HT-29 (cell line): Measurements from ENCODE around the gene TAOK1. TPM values are rescaled to one million over a fixed set of nuclear protein-coding genes. Genes with fewer than 3 reads are reported as not detected.
A peak's percentile ranks its signal among the peaks of the same experiment; 100 is the strongest.

ENCODE experiments used
- DNase-seq: peaks from one replicate; pipeline ENCODE4 v3.0.0-alpha.2; 2015; ENCODE audit warnings: low spot score
- total RNA-seq: library from RNA; depleted of rRNA; stranded (reverse); fragments of >200 nt; shearing (Covaris generic); gene quantifications from 2 replicates; pipeline ENCODE4 v1.2.3, GENCODE V29; 2014

TAOK1 gene
- total RNA-seq, 1 experiment from 2014 or later = 25.9 TPM

DNA sequence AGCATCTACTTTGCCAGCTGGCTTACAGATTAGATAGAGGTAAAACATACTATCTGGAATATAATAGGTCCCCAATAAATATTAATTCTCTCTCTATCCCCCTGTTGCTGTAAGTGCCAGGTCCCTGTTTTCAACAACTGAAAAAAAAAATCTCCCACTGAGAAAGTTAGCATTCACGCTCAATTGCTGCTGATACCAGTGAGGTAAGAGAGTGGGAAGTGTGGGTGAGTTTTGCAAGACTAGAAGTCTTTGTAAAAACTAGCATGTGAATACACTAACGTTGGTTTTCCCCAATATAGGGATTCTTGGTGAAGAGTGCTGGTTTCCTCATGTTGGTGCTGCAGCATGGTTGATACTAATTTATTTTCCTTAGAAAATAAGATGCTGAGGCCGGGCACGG, 11.7 kb upstream of the TAOK1 start:
- DNase-seq = no peak

DNA sequence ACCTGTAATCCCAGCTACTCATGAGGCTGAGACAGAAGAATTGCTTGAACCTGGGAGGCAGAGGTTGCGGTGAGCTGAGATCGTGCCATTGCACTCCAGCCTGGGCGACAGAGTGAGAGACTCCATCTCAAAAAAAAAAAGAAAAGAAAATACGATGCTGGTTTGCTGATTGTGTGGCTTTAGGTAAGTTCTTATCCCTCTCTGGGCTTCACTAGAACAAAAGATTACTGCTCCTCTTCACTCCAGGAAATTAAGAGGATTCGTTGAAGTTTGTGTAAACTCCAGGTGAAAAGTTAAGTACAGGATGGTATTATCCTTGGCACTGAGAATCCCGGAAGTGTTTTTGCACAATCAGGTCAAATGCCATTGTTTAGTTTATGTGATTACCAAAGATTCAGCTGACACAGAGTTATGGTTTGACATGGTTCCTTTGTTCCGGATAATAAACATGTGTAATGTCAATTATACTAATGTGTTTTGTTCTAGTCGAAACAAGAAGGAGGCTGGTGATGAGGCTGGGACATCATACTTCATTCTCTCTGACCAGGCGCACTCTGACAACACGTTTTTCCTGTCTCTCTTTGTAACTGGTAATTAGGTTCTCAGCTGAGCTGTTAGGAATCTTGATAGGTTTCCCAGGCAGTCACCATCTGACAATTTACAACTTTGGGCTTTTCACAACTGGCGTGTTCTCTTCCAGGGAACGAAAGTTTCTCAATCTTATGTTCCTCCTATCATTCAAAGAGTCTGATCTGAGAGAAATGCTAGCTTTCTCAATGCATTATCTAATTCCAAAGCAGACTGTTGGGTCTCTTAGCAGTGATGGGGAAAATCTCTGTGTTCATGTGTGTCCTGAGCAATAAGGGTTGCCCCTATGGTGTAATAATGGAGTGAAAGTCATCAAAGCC, 10.8 kb upstream of the TAOK1 start:
- DNase-seq = peak; percentile 69

DNA sequence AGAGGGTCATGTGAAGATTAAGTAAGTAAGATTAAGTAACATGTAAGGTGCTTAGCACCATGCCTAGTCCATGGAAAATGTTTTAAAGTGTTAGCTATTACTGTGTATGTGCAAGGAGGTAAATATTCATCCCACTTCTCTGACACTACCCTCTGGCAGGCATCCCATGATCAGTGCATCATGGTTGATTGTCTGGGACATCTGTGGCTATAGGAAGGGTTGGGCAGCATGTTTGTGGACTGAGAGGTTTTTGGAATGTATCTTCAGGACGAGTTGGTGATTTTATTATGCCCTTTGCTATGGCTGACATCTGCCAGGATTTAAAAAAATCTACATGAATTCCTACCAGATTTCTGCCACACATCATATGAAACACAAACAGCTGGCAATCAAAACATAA, 6.5 kb upstream of the TAOK1 start:
- DNase-seq = no peak

DNA sequence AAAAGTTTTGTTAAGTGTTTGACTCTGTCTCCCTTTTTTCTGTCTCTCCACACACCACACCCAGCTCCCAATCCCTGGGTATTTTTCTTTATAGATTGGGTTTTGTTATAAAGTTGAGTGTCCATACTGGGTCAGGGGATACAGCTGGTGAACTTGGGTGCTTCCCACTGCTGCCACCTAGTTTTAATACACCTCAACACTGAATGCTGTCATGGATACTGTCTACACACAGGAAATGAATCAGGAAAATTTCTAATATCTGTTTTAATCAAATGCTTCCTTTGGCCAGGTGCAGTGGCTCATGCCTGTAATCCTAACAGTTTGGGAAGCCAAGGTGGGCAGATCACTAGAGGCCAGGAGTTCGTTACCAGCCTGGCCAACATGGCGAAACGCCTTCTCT, 5.3 kb upstream of the TAOK1 start:
- peak; percentile 61 for DNase-seq

DNA sequence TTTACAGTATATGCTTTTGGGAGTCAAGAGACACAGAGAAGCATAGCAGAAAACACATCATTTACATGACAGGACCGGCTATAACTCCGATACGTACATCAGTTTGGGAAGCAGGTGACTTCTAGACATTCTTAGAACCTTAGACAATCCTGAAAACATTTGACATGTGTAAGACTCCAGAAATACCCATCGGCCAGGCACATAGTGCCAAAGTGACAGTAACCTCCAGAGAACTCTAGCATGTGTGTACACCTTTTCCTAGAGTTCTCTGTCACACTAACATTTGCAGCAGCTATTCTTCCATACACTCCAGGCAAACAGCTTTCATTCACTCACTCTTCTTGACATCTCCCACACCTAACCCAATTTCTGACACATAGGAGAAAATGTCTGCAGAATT, 3.4 kb upstream of the TAOK1 start:
- no peak for DNase-seq

DNA sequence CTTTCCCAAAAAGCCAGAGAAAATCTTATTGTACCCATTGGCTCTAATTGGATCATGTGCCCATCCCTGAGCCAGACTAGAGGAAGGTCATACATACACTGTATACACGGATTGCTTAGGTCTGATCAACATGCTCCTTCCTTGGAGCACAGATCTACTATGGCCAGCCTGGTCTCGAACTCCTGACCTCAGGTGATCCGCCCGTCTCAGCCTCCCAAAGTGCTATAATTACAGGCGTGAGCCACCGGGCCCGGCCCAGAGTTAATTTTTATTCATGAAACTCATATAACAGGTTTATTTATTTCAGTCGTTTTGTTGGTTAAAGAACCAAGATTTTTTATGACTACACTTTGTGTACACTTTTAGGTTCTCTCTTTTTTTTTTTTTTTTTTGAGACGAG, 1.2 kb upstream of the TAOK1 start:
- no peak for DNase-seq

DNA sequence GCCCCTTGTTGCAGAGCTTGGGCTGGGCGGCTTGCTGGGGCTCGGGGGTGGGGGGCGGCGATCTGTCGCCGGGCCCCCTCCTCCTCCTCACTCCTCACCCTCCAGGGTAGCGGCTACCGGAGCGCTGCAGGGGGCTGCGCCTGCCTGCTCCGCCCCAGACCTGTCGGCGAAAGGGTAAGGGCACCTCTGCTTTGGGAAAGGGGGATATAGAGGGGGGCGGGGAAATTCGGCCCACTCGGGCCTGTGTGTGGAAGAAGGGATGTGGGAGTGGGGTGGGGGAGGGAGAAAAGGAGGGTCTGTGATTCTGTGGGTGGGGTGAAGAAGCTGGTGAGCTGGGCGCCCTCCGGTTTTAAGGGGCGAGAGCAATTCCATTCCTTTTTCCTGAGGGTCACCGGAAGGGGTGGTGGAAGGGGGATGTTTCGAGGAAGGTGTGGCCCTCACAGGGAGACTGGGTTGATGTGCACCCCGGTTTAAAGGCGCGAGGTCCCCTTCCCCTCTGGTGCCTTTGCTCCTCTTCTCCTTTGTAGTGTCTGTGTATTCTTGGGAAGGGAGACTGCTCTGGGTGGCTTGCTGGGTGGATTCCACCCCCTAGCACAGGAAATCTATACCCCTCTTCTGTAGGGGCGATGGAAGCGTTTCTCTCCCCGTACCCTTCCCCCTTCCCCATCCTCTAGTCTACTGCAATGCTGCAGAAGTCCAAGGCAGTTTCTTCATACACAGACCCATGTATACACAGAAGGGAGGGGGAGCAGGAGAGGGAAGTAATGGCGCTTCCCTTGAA, 878 bp downstream of the TAOK1 start:
- peak; percentile 40 for DNase-seq

DNA sequence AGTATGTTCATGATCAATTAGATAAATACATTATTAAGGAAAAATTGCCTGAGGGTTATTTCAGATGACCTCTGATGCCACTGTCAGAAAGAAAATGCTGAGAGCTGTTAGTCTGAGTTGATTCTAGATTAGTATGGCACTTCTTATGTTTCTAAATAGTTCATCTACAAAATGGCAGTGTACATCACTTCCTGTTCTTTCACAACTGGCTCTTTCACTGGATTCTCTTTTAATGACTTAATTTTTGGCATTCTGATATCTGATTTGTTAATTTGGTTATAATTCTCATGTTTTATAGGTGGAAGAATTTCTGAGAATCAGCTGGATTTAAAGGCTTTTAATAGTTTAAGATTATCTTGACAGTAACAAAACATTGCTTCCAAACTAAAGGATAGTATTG, 3.3 kb downstream of the TAOK1 start:
- DNase-seq = no peak

DNA sequence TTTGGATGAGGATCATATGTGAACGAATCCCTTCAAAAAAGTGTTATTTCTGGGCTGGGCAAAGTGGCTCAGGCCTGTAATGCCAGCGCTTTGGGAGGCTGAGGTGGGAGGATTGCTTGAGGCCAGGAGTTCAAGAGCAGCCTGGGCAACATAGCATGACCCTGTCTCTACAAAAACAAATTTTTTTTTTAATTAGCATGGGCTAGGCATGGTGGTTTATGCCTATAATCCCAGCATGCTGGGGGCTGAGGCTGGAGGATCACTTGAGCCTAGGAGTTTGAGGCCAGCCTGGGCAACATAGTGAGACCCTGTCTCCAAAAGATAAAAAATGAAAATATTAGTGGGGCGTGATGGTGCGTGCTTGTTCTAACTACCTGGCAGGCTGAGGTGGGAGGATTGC, 4.6 kb downstream of the TAOK1 start:
- DNase-seq = no peak

DNA sequence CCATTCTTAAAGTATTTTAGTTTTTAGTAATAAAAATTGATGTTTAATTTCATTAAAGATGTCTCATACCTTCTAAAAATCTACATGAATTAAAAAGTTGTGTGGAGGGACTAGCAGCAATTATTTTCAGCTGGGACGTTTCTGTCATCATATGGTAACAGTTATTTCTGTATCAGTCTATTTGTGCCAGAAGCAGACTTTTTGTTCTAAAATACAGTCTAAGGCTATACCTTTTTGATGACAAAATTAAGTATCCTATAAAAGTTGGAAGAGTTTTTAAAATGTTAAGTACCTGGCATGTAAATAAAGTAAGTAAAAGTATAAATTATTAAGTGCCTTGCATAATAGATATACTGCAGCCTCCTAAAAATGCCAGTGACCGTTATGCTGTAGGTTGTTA, 5.9 kb downstream of the TAOK1 start:
- DNase-seq = no peak

DNA sequence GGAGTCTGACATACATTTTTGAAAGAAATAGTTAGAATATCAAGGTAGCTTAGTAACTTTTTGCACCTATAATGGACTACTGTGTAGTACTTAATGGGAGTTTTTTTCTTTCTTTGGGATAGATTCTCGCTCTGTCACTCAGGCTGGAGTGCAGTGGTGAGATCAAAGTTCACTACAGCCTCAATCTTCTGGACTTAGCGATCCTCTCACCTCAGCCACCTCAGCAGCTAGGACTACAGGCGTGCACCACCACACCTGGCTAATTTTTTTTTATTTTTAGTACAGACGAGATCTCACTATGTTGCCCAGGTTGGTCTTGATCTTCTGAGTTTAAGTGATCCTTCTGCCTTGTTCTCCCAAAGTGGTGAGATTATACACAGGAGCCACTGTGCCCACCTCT, 9.5 kb downstream of the TAOK1 start:
- no peak for DNase-seq

DNA sequence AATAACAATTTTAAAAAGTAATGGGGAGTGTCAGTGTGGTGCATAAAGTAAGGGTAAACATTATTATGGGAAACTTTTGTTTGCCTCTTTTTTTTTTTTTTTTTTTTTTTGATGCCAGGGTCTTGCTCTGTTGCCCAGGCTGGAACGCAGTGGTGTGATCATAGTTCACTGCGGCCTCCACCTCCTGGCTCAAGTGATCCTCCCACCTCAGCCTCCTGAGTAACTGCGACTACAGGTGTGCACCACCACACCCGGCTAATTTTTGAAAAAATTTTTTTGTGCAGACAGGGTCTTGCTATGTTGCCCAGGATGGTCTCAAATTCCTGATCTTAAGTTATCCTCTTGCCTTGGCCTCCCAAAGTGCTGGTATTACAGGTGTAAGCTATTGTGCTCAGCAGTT, 10.7 kb downstream of the TAOK1 start:
- DNase-seq = no peak

DNA sequence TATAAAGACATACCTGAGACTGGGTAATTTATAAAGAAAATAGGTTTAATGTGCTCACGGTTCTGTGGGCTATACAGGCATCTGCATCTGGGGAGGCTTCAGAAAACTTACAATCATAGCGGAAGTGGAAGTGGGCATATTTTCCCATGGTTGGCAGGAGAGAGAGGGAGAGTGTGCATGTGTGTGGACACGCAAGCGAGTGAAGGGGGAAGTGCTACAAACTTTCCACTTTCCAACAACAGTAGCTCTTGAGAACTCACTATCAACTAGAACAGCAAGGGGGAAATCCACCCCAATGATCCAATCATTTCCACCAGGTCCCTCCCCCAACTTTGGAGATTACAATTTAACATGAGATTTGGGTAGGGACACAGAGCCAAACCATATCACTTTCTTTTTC, 11.1 kb downstream of the TAOK1 start:
- no peak for DNase-seq

DNA sequence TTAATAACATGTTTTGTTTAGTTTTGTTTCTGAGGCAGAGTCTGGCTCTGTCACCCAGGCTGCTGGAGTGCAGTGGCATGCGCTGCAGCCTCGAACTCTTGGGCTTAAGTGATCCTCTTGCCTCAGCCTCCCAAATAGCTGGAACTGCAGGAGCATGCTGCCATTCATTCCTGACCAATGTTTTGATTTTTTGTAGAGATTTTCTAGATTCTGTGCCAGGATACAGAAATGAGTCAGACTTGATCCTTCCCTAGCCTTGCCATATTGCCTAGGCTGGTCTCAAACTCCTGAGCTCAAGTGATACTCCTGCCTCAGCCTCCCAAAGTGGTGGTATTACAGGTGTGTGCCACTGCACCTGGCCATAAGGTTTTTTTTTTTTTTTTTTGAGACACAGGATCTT, 17.7 kb downstream of the TAOK1 start:
- DNase-seq = no peak

DNA sequence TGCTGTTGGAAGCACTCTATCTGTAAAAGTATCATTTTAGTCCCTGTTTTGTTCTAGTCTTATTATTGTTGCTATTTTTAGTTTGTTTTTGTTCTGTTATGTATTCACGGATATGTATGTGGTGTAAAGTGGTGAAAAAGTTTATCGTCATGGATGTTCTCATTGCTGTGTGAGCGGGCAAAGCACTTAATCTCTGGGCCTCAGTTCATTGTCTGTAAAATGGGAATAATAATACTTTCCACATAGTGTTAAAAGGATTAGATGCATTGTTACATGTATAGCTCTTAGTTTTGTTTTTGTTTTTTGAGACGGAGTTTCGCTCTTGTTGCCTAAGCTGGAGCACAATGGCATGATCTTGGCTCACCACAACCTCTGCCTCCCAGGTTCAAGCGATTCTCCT, 19.8 kb downstream of the TAOK1 start:
- DNase-seq = no peak

DNA sequence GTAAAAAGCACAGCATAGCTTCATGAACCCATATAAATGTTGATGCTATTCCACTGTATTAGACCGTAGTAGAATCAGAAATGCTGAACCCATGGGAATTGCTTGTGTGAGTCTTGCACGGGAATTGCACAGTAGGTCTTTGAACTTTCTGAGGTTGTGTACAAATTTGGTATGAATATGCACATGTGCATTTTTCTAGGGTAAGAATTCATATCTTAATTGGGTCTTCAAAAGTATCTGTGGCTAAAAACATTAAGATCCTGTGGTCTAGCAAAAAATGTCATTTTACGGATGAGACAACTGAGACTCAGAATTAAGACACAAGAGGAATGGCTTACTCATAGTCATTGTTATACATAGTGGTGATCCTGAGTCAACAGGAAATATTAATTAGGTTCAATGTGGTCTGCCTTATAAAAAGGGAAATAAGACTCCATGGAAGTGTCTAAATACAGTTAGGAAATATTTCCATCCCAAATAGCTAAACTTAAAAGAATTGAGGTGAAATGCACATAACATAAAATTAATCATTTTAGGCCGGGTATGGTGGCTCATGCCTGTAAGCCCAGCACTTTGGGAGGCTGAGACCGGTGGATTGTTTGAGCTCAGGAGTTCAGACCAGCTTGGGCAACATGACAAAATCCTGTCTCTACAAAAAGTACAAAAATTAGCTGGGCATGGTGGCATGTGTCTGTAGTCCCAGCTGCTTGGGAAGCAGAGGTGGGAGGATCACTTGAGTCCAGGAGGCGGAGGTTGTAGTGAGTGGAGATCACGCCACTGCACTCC, 22.8 kb downstream of the TAOK1 start:
- DNase-seq = no peak

DNA sequence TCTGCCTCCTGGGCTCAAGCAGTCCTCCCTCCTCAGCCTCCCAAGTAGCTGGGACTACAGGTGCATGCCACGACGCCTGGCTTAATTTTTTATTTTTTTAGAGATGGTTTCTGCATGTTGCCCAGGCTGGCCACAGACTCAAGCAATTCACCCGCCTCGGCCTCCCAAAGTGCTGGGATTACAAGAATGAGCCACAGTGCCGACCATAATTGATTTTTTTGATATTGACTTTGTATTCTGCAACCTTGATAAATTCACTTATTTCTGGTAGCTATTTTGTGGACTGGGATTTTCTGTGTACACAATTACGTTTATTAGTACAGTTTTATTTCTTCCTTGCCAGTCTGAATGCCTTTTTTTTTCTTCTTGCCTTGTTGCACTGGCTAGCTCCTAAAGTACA, 30.0 kb downstream of the TAOK1 start:
- DNase-seq = no peak

DNA sequence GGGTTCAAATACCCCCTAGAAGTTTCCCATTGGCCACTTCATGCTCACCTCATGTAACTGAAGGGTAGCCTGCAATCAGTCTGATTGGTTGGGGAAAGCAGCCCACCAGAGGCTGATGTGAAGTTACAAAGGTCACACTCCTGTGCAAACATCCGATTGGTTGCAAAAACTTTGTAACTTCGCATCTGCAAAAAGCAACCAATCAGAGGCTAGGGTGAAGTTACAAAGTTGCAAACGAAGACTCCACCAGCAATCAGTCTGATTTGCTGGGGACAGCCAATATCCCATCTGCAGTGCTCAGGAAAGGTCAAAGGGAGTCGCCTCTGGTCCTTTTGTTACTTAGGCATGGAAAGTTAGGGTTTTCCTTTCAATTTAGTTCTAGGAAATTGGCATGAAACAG, 40.1 kb downstream of the TAOK1 start:
- DNase-seq = no peak

DNA sequence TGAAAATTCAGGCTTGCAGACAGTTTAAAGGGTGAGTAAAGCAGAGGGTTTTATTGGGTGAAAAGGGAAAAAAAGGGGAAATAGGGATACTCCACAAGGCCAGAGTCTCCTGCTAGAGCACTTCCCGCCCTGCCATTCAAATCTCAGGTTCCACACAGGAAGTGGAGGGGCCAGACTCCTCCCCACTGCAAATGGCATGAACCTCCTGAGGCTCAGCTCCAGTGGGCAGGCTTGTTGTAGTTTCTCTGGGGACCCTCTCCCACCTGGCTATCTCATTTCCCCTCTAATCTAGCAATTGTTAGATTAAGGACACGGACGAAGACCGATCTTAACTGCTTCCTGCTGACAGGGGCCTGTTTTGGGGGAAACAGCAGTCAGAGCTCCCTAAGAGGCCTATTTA, 43.4 kb downstream of the TAOK1 start:
- no peak for DNase-seq

DNA sequence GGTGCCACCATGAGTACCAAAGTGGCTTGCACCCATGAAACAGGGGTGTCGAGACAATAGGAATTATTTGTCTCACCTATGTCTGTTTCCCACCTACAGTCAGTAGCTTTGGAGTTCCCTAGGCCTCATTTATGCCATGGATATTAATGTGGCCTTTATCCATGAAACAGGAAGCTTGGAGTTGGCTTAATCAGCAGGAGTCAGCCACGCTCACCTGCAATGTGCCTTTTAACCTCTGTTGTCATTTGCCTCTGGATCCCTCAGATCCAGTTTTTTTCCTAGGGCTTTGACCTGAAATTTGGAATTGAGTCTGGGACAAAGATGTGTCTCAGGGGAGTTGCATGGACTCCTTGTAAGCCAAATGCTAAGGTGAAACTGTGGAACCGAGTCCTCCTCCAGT, 44.4 kb downstream of the TAOK1 start:
- DNase-seq = no peak

DNA sequence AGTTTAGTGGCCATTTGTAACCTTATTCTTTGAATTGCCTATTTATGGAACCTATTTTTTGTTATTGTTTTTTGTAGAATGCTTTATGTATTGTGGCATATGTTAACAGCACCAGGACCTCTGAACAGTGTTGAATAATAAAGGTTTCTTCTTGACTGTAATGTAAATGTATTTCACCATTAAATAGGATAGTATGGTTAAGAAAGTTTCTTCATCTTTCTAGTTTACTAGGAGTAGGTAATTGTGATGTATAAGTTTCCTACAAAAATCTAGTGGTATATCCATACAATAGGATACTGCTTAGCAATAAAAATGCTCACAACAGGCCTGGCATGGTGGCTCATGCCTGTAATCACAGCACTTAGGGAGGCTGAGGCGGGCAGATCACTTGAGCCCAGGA, 52.3 kb downstream of the TAOK1 start:
- DNase-seq = no peak

DNA sequence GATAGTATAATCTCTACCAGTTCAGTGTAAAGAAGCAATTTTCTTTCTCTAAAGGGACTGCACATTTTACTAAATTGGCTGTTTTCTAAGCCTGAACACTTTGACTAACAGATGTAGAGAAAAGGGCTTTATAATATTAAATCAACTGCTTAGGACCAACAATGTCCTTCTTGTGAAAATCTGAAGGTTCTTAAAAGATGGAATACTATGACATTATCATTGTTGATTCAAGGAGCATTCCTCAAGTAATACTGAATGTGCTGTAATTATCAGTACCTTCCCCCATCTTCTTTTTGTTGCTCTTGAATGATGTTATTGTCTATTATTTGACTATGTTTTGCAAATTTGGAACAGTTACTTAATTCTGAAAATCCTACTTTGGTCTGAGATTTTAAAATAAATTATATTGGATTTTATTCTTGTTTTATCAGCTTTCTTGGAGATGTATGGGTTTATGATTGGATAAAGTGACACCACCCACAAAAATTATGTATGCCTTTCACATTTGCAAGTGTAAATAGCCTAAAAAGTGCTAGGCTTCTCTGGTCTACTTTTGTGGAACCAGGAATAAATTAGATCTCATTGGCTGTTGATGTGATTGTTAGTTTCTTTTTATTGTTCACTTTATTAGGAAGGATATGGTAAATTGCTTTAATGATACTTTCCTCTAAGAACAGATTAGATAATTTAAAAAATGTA, 53.0 kb downstream of the TAOK1 start:
- no peak for DNase-seq
